ENCODE results near the gene BCL2.
A peak's percentile ranks its signal among the peaks of the same experiment; 100 is the strongest.

Gene BCL2

GRCh38 chr18:63325086-63325686, 5.6 kb upstream of the BCL2 start:
- no peak for DNase-seq

- peak; percentile 76 for DNase-seq
Measured at GRCh38 chr18:63322908-63323634, 3.5 kb upstream of the BCL2 start.

DNA sequence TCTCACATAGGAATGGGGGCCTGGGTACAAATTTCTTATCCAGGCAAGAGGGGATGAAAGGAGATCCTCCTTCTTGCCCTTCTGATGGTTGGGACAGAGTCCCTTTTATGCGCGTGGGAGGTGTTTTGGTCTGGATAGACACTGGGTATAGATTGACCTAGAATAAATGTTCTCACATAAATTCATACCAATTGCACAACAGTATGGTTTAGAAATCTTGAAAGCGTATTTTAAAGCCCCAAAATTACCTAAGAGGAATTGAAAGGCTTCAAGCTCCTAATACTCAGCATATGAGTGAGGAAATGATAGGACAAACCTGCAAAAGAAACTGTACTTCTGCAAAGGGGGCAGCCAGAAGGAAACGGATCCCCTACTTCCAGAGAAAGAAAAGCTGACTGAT, 2.6 kb upstream of the BCL2 start:
- no peak for DNase-seq

- DNase-seq: no peak
Measured at GRCh38 chr18:63321291-63321690, 1.7 kb upstream of the BCL2 start.

DNA sequence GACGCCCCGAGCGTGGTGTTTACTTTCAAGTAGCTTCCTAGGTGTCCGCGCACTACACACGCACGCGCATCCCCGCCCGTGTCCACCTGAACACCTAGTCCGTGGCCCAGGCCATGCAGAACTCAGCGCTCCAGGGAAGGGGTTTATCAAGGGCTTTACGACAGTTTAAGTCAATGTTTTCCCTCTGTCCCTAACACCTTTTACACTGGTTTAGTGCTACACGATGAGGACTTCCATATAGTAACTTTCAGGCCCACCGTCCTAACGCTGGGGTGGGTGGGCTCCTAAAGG, 1.4 kb upstream of the BCL2 start:
- no peak for DNase-seq

DNA sequence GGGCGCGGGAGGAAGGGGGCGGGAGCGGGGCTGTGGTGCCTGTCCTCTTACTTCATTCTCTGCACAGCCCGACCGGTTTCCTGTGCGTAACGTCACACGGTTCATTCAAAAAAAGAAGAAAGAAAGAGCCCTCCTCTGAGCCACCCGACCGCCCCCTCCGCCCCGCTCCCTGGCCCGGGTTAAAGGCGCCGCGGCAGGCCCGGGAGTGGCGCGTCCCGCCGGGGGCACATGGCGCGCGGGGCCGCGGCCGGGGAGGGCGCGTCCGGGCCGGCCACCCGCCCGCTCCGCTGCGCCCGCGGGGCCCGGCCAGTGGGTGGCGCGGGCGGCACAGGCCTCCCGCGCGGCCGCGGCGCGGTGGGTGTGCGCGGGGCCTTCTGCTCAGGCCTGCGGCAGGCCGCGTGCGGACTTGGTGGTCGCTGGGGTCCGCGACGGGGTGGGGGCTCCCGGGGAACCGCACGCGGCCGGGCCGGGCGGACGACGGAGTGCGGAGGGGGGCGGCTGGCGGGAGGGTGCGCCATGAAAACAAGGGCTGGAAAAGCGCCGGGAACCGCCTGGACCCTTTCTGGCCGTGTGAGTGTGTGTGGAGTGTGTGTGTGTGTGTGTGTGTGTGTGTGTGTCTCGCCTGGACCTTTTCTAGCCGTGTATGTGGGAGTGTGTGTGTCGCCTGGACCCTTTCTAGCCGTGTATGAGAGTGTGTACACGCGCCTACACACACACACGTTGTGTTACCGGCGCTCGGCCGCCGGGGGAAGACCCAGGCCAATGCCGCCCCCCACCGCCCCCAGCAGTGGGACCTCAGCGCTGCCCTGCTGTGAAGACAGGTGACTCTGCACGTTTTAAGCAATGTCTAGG, 780 bp upstream of the BCL2 start:
- DNase-seq: peak; percentile 66

DNA sequence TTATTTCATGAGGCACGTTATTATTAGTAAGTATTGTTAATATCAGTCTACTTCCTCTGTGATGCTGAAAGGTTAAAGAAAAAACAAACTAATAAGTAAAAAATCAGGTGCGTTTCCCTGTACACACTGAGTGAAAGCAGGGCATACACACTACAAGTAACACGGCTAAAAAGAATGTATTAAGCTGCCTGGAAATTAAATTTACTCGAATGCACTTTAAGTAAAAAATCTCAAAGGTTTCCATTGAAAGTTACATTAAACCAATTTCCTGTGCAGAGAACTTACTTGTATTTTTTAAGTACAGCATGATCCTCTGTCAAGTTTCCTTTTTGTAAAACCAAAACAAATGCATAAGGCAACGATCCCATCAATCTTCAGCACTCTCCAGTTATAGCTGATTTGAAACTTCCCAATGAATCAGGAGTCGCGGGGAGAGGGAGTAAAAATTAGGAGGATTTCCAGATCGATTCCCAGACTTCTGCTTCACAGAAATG, 633 bp downstream of the BCL2 start:
- no peak for DNase-seq

DNA sequence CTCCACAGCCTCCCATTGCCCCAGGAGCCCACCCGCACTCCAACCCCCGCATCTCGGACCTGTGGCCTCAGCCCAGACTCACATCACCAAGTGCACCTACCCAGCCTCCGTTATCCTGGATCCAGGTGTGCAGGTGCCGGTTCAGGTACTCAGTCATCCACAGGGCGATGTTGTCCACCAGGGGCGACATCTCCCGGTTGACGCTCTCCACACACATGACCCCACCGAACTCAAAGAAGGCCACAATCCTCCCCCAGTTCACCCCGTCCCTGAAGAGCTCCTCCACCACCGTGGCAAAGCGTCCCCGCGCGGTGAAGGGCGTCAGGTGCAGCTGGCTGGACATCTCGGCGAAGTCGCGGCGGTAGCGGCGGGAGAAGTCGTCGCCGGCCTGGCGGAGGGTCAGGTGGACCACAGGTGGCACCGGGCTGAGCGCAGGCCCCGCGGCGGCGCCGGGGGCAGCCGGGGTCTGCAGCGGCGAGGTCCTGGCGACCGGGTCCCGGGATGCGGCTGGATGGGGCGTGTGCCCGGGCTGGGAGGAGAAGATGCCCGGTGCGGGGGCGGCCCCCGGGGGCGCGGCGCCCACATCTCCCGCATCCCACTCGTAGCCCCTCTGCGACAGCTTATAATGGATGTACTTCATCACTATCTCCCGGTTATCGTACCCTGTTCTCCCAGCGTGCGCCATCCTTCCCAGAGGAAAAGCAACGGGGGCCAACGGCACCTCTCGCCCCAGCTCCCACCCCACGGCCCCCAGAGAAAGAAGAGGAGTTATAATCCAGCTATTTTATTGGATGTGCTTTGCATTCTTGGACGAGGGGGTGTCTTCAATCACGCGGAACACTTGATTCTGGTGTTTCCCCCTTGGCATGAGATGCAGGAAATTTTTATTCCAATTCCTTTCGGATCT, 1.3 kb downstream of the BCL2 start:
- peak; percentile 90 for DNase-seq

GRCh38 chr18:63317556-63317946, 2.0 kb downstream of the BCL2 start:
- no peak for DNase-seq

GRCh38 chr18:63316612-63317555, 2.7 kb downstream of the BCL2 start:
- DNase-seq: no peak

DNA sequence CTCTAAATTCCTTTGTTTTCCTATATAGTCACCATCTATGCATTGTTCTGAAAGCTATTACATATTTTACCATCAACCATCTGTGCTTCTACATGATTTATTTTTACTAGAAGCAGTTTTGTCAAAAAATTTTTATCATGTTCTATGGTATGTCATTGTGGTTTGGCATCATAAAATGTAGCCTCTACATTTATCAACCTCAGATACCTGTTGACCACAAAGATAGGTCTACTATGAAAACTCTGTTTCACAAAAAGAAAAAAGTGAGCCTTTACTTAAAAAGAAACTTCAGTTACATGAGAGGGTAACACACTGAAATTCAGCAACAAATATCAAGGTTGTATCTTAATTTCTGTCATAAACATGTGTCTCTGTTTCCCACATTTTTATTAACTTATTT, 3.7 kb downstream of the BCL2 start:
- DNase-seq: no peak

- no peak for DNase-seq
Measured at GRCh38 chr18:63315131-63315662, 4.4 kb downstream of the BCL2 start.

GRCh38 chr18:63314062-63314790, 5.3 kb downstream of the BCL2 start:
- DNase-seq: no peak

- no peak for DNase-seq
Measured at GRCh38 chr18:63313396-63313917, 6.1 kb downstream of the BCL2 start.

DNA sequence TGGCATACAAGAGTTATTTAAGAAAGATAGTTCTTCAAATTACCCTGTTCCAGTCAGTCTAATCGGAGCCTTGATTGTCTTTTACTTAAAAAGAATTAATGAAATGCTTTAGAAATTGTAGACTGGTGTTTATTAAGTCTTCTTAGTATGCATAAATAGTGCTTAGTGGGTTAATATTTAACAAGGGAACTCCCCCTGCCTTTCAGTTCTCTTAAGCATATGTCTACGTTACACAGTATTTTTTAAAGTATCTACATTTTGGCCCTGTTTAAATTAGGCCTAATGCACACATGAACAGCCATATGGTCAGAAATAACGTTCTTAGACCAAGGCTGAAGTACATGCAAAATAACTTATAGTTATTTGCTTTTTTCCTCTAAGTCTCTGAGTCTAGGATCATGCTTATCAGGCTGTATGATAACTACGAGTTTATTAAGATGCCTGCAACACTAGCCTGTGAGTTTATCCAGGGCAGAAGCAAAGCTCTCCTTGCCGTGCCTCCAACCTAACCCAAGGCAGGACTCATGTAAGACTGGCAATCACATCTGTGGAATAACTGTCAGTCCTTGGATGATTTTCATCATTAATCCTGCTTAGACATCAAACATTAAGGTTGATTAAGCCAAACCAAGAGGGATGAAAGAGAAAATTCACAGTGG, 6.7 kb downstream of the BCL2 start:
- no peak for DNase-seq

DNA sequence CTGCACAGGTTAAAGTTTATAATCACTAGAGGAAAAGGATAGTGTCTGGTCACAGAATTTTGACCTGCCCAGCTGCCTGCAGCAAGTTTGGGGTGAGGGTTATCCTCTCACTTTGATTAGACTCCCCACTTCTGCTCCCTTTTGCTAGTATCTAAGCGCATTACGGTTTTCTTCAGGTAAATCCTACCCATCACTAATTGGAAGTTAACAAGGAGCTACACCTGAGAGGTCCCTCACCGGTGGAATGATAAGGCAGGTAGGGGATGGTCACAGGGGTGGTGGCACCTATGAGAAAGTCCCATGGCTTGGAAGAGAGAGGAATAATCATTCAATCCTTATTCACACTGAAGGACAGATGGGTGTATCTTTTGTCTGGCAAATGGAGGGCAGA, 7.6 kb downstream of the BCL2 start:
- DNase-seq: no peak

GRCh38 chr18:63311118-63312018, 8.2 kb downstream of the BCL2 start:
- no peak for DNase-seq

GRCh38 chr18:63309422-63309821, 10.1 kb downstream of the BCL2 start:
- DNase-seq: no peak

Data from NCI-H2107 (cell line).